GM23338 (cell line): ENCODE results near the gene JAZF1. TPM values are rescaled to one million over a fixed set of nuclear protein-coding genes. Genes with fewer than 3 reads are reported as not detected.

Experiments
- ATAC-seq: fragments of 200-7000 bp; cut with Tn5 transposase; 3 replicates; pipeline ENCODE4 v1.9.1; 2020
- DNase-seq: peaks from one replicate; pipeline ENCODE4 v3.0.0-alpha.2; 2015; ENCODE audit warnings: low spot score
- H2AFZ ChIP-seq: fragments of 200-600 bp; sonication (generic); 2 replicates; pipeline ENCODE4 v1.8.0; 2016; ENCODE audit warnings: antibody characterized with exemption, mild to moderate bottlenecking, moderate library complexity
- H3F3A ChIP-seq: fragments of 200-600 bp; sonication (generic); replicated peaks from 2 replicates; pipeline ENCODE4 v1.8.0; 2017; ENCODE audit warnings: antibody characterized with exemption, mixed run types, low read depth
- H3K27ac ChIP-seq: fragments of 200-600 bp; sonication (generic); 2 replicates; pipeline ENCODE4 v1.6.1; 2016; ENCODE audit warnings: low read depth
- H3K27me3 ChIP-seq: fragments of 200-600 bp; sonication (generic); 2 replicates; pipeline ENCODE4 v1.8.0; 2016; ENCODE audit warnings: mild to moderate bottlenecking, mixed run types, moderate library complexity; ENCODE audit not compliant: insufficient read depth
- H3K36me3 ChIP-seq: fragments of 200-600 bp; sonication (generic); 2 replicates; pipeline ENCODE4 v1.8.0; 2016; ENCODE audit warnings: mild to moderate bottlenecking; ENCODE audit not compliant: insufficient read depth
- H3K4me1 ChIP-seq: fragments of 200-600 bp; sonication (generic); 2 replicates; pipeline ENCODE4 v1.8.0; 2016; ENCODE audit warnings: mild to moderate bottlenecking, moderate library complexity; ENCODE audit not compliant: insufficient read depth
- H3K4me2 ChIP-seq: fragments of 200-600 bp; sonication (generic); 2 replicates; pipeline ENCODE4 v1.7.1; 2017; ENCODE audit warnings: mixed run types
- H3K4me3 ChIP-seq: fragments of 200-600 bp; sonication (generic); 2 replicates; pipeline ENCODE4 v1.6.1; 2016; ENCODE audit warnings: mixed run types
- H3K79me2 ChIP-seq: fragments of 200-600 bp; sonication (generic); replicated peaks from 2 replicates; pipeline ENCODE4 v1.8.0; 2017; ENCODE audit warnings: mild to moderate bottlenecking; ENCODE audit not compliant: insufficient read depth
- H3K9me2 ChIP-seq: fragments of 200-600 bp; sonication (generic); 2 replicates; pipeline ENCODE4 v1.8.0; 2017; ENCODE audit not compliant: insufficient read depth
- H4K20me1 ChIP-seq: fragments of 200-600 bp; sonication (generic); replicated peaks from 2 replicates; pipeline ENCODE4 v1.8.0; 2017; ENCODE audit warnings: mild to moderate bottlenecking; ENCODE audit not compliant: insufficient read depth
- H3K27ac Mint-ChIP-seq: 2 replicates; pipeline ENCODE4 v1.8.0; 2020; ENCODE audit warnings: inconsistent platforms, mild to moderate bottlenecking, moderate library complexity, mixed read lengths
- H3K27me3 Mint-ChIP-seq: 3 replicates; pipeline ENCODE4 v1.8.0; 2022; ENCODE audit warnings: low read depth, mild to moderate bottlenecking, moderate library complexity, mixed read lengths, inconsistent platforms; ENCODE audit not compliant: insufficient read depth, poor library complexity
- H3K36me3 Mint-ChIP-seq: 3 replicates; pipeline ENCODE4 v1.8.0; 2021; ENCODE audit warnings: low read depth, mild to moderate bottlenecking, inconsistent platforms, moderate library complexity, mixed read lengths
- H3K4me1 Mint-ChIP-seq: 3 replicates; pipeline ENCODE4 v1.8.0; 2020; ENCODE audit warnings: mild to moderate bottlenecking, inconsistent platforms, mixed read lengths
- H3K4me3 Mint-ChIP-seq: 3 replicates; pipeline ENCODE4 v1.8.0; 2021; ENCODE audit warnings: moderate library complexity, mild to moderate bottlenecking, inconsistent platforms, mixed read lengths
- H3K9me3 Mint-ChIP-seq: 3 replicates; pipeline ENCODE4 v1.8.0; 2020; ENCODE audit warnings: moderate library complexity, mild to moderate bottlenecking, inconsistent platforms, mixed read lengths
- CREB1 ChIP-seq: fragments of 250-450 bp; sonication (Bioruptor Pico); IDR thresholded peaks from 2 replicates; pipeline ENCODE4 v1.5.0; 2020; ENCODE audit warnings: low read depth, mild to moderate bottlenecking, moderate library complexity
- CTCF ChIP-seq, 2 experiments: fragments of 200-600 bp in 1 of 2; sonication (generic) in 1 of 2; conservative IDR thresholded peaks; 2 replicates each; pipeline versions ENCODE4 v1.5.1 to v1.6.1; 2016 to 2017; ENCODE audit warnings: antibody characterized with exemption in 2 of 2, low read depth in 2 of 2, mild to moderate bottlenecking in 2 of 2, moderate library complexity in 1 of 2
- ETS1 ChIP-seq: IDR thresholded peaks from 2 replicates; pipeline ENCODE4 v1.6.1; 2016; ENCODE audit warnings: antibody characterized with exemption
- EZH2 ChIP-seq: fragments of 200-600 bp; sonication (generic); IDR thresholded peaks from one replicate; pipeline ENCODE4 v1.8.0; 2017; ENCODE audit warnings: antibody characterized with exemption, mild to moderate bottlenecking, low read depth; ENCODE audit not compliant: unreplicated experiment
- EZH2phosphoT487 ChIP-seq: fragments of 200-600 bp; sonication (generic); IDR thresholded peaks from one replicate; pipeline ENCODE4 v1.8.1; 2018; ENCODE audit warnings: antibody characterized with exemption; ENCODE audit not compliant: unreplicated experiment
- JUNB ChIP-seq: IDR thresholded peaks from one replicate; pipeline ENCODE4 v1.6.1; 2016; ENCODE audit warnings: antibody characterized with exemption; ENCODE audit not compliant: unreplicated experiment
- NANOG ChIP-seq: IDR thresholded peaks from 2 replicates; pipeline ENCODE4 v1.6.1; 2016; ENCODE audit warnings: antibody characterized with exemption, borderline replicate concordance
- POLR2AphosphoS5 ChIP-seq: IDR thresholded peaks from 2 replicates; pipeline ENCODE4 v1.6.1; 2016; ENCODE audit warnings: antibody characterized with exemption, low read depth
- REST ChIP-seq: IDR thresholded peaks from one replicate; pipeline ENCODE4 v1.6.1; 2018; ENCODE audit warnings: antibody characterized with exemption; ENCODE audit not compliant: unreplicated experiment
- STAT1 ChIP-seq: IDR thresholded peaks from one replicate; pipeline ENCODE4 v1.6.1; 2016; ENCODE audit warnings: antibody characterized with exemption; ENCODE audit not compliant: unreplicated experiment
- ZNF114 ChIP-seq: fragments of 250-450 bp; sonication (Bioruptor Pico); IDR thresholded peaks from 2 replicates; pipeline ENCODE4 v1.5.0; 2020; ENCODE audit warnings: mild to moderate bottlenecking, moderate library complexity
- ZNF331 ChIP-seq: fragments of 250-450 bp; sonication (Bioruptor Pico); IDR thresholded peaks from 2 replicates; pipeline ENCODE4 v1.5.0; 2020; ENCODE audit warnings: low read depth, mild to moderate bottlenecking, moderate library complexity
- ZNF462 ChIP-seq: fragments of 250-450 bp; sonication (Bioruptor Pico); IDR thresholded peaks from 2 replicates; pipeline ENCODE4 v1.5.0; 2020; ENCODE audit warnings: mild to moderate bottlenecking, moderate library complexity
- polyA plus RNA-seq: library from polyadenylated mRNA; unstranded; fragments of >200 nt; fragmentation: Nextera tagmentation; extraction: Ambion mirVana; gene quantifications from 2 replicates; pipeline ENCODE4 v1.2.1, GENCODE V29; 2016
- total RNA-seq: library from RNA; depleted of rRNA; stranded (reverse); fragments of >200 nt; shearing (Covaris generic); gene quantifications from 2 replicates; pipeline ENCODE4 v1.2.3, GENCODE V29; 2014

Gene JAZF1
- total and polyA plus RNA-seq, 2 experiments from 2014 or later: 12.2 to 22.2 TPM

GRCh38 chr7:28130277-28130676, 50.3 kb downstream of the JAZF1 start:
- peaks cover 8% of the 10 kb centered on the region for H3K27me3 Mint-ChIP-seq
- no peak overlapping the region for H3K4me2 ChIP-seq
- no peaks in the 10 kb centered on the region for H3K9me2 ChIP-seq
- no peak overlapping the region for H3K27ac Mint-ChIP-seq
- no peaks in the 10 kb centered on the region for H4K20me1 ChIP-seq
- H3F3A ChIP-seq: no peaks in the 10 kb centered on the region
- no peak overlapping the region for H2AFZ ChIP-seq
- ATAC-seq (no peak), DNase-seq (no peak)
- no peak overlapping the region for H3K4me3 ChIP-seq
- peaks cover 43% of the 10 kb centered on the region for H3K79me2 ChIP-seq
- peaks cover 25% of the 10 kb centered on the region for H3K4me1 ChIP-seq
- peaks cover 28% of the 10 kb centered on the region for H3K4me1 Mint-ChIP-seq
- no peak for TF ChIP-seq ZNF331 (CRISPR knock-in tag)
- TF ChIP-seq JUNB: no peak
- no peak for TF ChIP-seq ZNF462 (CRISPR knock-in tag)
- TF ChIP-seq POLR2AphosphoS5: no peak
- TF ChIP-seq STAT1: no peak
- no peak for TF ChIP-seq ETS1
- no peak for TF ChIP-seq ZNF114
- no peak for TF ChIP-seq CTCF (conservative IDR thresholded peaks at IDR 0.05; ENCODE audit: low read depth in 2 of 2)
- TF ChIP-seq EZH2: no peak
- no peak for TF ChIP-seq REST
- TF ChIP-seq EZH2phosphoT487: no peak
- no peak for TF ChIP-seq CREB1 (CRISPR knock-in tag)
- no peak for TF ChIP-seq NANOG
- H3K27me3 ChIP-seq: peaks cover 8% of the 10 kb centered on the region; the same call in 1 of the 2 replicates
- no peaks in the 10 kb centered on the region for H3K36me3 ChIP-seq
- no peak overlapping the region for H3K4me3 Mint-ChIP-seq
- H3K9me3 Mint-ChIP-seq: peaks cover 2% of the 10 kb centered on the region; the same call in 2 of the 3 replicates
- H3K36me3 Mint-ChIP-seq: peaks cover 10% of the 10 kb centered on the region; the same call in 2 of the 3 replicates
- no peak overlapping the region for H3K27ac ChIP-seq
